Panc1 (cell line): Measurements from ENCODE around the gene ASB5. TPM values are rescaled to one million over a fixed set of nuclear protein-coding genes. Genes with fewer than 3 reads are reported as not detected.

Experiments used
- ATAC-seq: fragments of 200-7000 bp; cut with Tn5 transposase; 2 replicates; pipeline ENCODE4 v1.9.1; 2020; ENCODE audit warnings: mild to moderate bottlenecking, moderate library complexity
- BruUV-seq: library from RNA; stranded (reverse); fragments of 400-500 nt; replicated peaks from 2 replicates; lab custom pipeline; 2021; lab: Mats Ljungman, UMichigan
- CTCF ChIA-PET: fragments of 300-600 bp; sonication (Branson Sonifier 250); formaldehyde crosslinking; loops from one replicate; lab custom pipeline; 2022; ENCODE audit warnings: antibody characterized with exemption; lab: Charles Lee
- POLR2A ChIA-PET: fragments of 300-600 bp; sonication (Branson Sonifier 250); formaldehyde crosslinking; loops from one replicate; lab custom pipeline; 2022; ENCODE audit warnings: antibody characterized with exemption; lab: Charles Lee
- DNase-seq: peaks from one replicate; pipeline ENCODE4 v3.0.0-alpha.2; 2010; ENCODE audit warnings: low read depth, low spot score
- H3K27ac ChIP-seq: 2 replicates; pipeline ENCODE4 v1.5.1; 2011; ENCODE audit warnings: mild to moderate bottlenecking, low read length, inconsistent platforms
- H3K27me3 ChIP-seq: fragments of 200-500 bp; sonication (Bioruptor generic); 2 replicates; pipeline ENCODE4 v1.6.0; 2014; ENCODE audit warnings: low read length, inconsistent platforms; ENCODE audit not compliant: control insufficient read depth, insufficient read depth
- H3K36me3 ChIP-seq: fragments of 200-500 bp; sonication (Bioruptor generic); 2 replicates; pipeline ENCODE4 v1.5.1; 2014; ENCODE audit warnings: inconsistent platforms, mild to moderate bottlenecking, low read length, moderate library complexity; ENCODE audit not compliant: control insufficient read depth, insufficient read depth
- H3K4me1 ChIP-seq: 2 replicates; pipeline ENCODE4 v1.5.1; 2011; ENCODE audit warnings: inconsistent platforms, mild to moderate bottlenecking, low read length, moderate library complexity; ENCODE audit not compliant: control insufficient read depth, insufficient read depth
- H3K4me3 ChIP-seq, 2 experiments: 2 replicates each; pipeline ENCODE4 v1.5.1; 2011 to 2012; ENCODE audit warnings: low read depth in 2 of 2, low read length in 2 of 2, mild to moderate bottlenecking in 2 of 2, inconsistent platforms in 1 of 2, moderate library complexity in 1 of 2
- H3K9me3 ChIP-seq: fragments of 200-500 bp; sonication (Bioruptor generic); 2 replicates; pipeline ENCODE4 v1.5.1; 2014; ENCODE audit warnings: low read depth, mild to moderate bottlenecking, inconsistent platforms, low read length, moderate library complexity; ENCODE audit not compliant: control insufficient read depth, insufficient read depth
- POLR2AphosphoS5 ChIP-seq: IDR thresholded peaks from 2 replicates; pipeline ENCODE4 v1.6.1; 2012; ENCODE audit warnings: mild to moderate bottlenecking, low read depth, low read length, moderate library complexity
- REST ChIP-seq, 2 experiments: IDR thresholded peaks; 2 replicates each; pipeline ENCODE4 v1.6.1; 2011 to 2012; ENCODE audit warnings: low read depth in 2 of 2, control low read depth in 1 of 2, low read length in 1 of 2, mild to moderate bottlenecking in 1 of 2, moderate library complexity in 1 of 2; ENCODE audit not compliant: insufficient read depth in 1 of 2
- SIN3A ChIP-seq: IDR thresholded peaks from 2 replicates; pipeline ENCODE4 v1.6.1; 2012; ENCODE audit warnings: low read depth, mild to moderate bottlenecking, low read length, moderate library complexity, borderline replicate concordance; ENCODE audit not compliant: insufficient read depth
- TCF7L2 ChIP-seq: IDR thresholded peaks from 2 replicates; pipeline ENCODE4 v1.6.1; 2011; ENCODE audit warnings: mild to moderate bottlenecking, low read depth, low read length, inconsistent platforms
- in situ Hi-C: cut with HindIII; loops from 2 replicates; pipeline ENCODE4 v1.10.0; 2016; ENCODE audit warnings: low sequenced_read_pairs, low pct_unique_long_range_greater_than_20kb
- intact Hi-C: fragments of 100-400 bp; cut with micrococcal nuclease; formaldehyde crosslinking; loops from one replicate; pipeline ENCODE4 v1.10.0; 2022; ENCODE audit not compliant: unreplicated experiment
- total RNA-seq: library from RNA; stranded (reverse); gene quantifications from one replicate; pipeline ENCODE4 v1.2.1, GENCODE V29; 2021; ENCODE audit not compliant: unreplicated experiment
- TF ChIP-seq, protein P1 (sequence below): fragments of 450-650 bp; IDR thresholded peaks from 2 replicates; pipeline ENCODE4 v1.5.1; 2017; ENCODE audit warnings: mild to moderate bottlenecking

Gene ASB5
- total RNA-seq, 1 experiment from 2014 or later = not detected

DNA sequence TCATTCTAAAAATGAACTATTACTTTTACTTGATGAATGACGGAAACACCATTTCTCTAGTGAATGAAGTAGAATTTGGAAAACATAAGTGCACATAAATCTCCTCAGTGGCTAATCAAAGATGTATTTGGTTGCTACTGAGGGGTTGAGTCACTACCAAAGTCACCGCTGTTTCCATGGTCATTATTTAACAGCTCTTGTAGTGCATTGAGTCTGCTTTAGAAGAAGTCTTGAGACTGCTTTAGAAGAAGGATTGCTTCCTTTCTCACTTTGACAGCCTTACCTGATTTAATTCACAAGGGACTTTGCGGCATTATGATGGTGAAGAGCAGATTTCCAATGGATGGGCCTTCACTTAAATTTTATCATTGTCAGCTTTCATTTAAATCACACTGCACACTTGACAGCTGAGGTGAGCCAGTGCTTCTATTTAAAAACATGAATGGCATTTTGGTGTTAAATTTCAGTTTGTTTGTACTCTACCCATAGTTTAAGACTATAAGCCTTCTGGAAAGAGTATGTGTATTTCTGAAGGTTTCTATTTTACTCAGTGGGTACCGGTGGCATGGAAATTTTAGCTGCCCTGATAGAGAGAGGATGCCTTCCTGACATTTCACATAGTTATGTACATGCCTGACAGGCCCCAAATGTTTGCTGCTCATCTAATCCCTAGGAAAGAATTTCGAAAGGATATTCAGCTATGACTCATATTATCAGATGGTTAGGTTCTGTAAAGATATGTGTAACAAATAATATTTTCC is 9.5 kb downstream of the ASB5 start:
- BruUV-seq = no TSS peak
- Histone ChIP-seq H3K4me1 (no peaks in the 10 kb centered on the region), H3K4me3 (no peak overlapping the region), H3K9me3 (no peaks in the 10 kb centered on the region), H3K36me3 (no peaks in the 10 kb centered on the region), H3K27ac (no peak overlapping the region), H3K27me3 (no peaks in the 10 kb centered on the region)
- in situ Hi-C loops (no loop called here), intact Hi-C loops (no loop called here)
- CTCF ChIA-PET = no interaction called here
- no peak for ATAC-seq
- POLR2A ChIA-PET = no interaction called here
- TF ChIP-seq SIN3A (no peak), POLR2AphosphoS5 (no peak), TCF7L2 (no peak), REST (IDR thresholded peaks at IDR 0.05; ENCODE audit: insufficient read depth in 1 of 2, low read depth in 2 of 2, low read length in 1 of 2) (no peak)
- TF ChIP-seq, protein P1, sequence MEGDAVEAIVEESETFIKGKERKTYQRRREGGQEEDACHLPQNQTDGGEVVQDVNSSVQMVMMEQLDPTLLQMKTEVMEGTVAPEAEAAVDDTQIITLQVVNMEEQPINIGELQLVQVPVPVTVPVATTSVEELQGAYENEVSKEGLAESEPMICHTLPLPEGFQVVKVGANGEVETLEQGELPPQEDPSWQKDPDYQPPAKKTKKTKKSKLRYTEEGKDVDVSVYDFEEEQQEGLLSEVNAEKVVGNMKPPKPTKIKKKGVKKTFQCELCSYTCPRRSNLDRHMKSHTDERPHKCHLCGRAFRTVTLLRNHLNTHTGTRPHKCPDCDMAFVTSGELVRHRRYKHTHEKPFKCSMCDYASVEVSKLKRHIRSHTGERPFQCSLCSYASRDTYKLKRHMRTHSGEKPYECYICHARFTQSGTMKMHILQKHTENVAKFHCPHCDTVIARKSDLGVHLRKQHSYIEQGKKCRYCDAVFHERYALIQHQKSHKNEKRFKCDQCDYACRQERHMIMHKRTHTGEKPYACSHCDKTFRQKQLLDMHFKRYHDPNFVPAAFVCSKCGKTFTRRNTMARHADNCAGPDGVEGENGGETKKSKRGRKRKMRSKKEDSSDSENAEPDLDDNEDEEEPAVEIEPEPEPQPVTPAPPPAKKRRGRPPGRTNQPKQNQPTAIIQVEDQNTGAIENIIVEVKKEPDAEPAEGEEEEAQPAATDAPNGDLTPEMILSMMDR = no peak
- no peak for DNase-seq

GRCh38 chr4:176258135-176258534 is 10.9 kb downstream of the ASB5 start:
- in situ Hi-C loops = no loop called here
- Histone ChIP-seq H3K27ac (no peak overlapping the region), H3K4me3 (no peak overlapping the region), H3K4me1 (no peaks in the 10 kb centered on the region), H3K27me3 (no peaks in the 10 kb centered on the region), H3K9me3 (no peaks in the 10 kb centered on the region), H3K36me3 (no peaks in the 10 kb centered on the region)
- ChIA-PET POLR2A (no interaction called here), CTCF (no interaction called here)
- BruUV-seq = no TSS peak
- DNase-seq (no peak), ATAC-seq (no peak)
- intact Hi-C loops = no loop called here
- TF ChIP-seq REST (IDR thresholded peaks at IDR 0.05; ENCODE audit: insufficient read depth in 1 of 2, low read depth in 2 of 2, low read length in 1 of 2) (no peak), POLR2AphosphoS5 (no peak)
